Neural progenitor cell (in vitro differentiated cells): Measurements from ENCODE around the gene PRDM10. TPM values are rescaled to one million over a fixed set of nuclear protein-coding genes. Genes with fewer than 3 reads are reported as not detected.

Source experiments
- DNase-seq: peaks from one replicate; pipeline ENCODE4 v3.0.0-alpha.2; 2016; ENCODE audit warnings: low spot score
- H2AFZ ChIP-seq: fragments of 200-600 bp; sonication (generic); replicated peaks from 2 replicates; pipeline ENCODE4 v1.6.1; 2016; ENCODE audit warnings: antibody characterized with exemption
- H3F3A ChIP-seq: fragments of 200-600 bp; sonication (generic); 2 replicates; pipeline ENCODE4 v1.6.1; 2016; ENCODE audit warnings: antibody characterized with exemption, low read depth
- H3K27ac ChIP-seq: fragments of 200-600 bp; sonication (generic); 2 replicates; pipeline ENCODE4 v1.5.1; 2016; ENCODE audit warnings: mild to moderate bottlenecking
- H3K27me3 ChIP-seq: fragments of 200-600 bp; sonication (generic); 2 replicates; pipeline ENCODE4 v1.6.1; 2016; ENCODE audit warnings: mild to moderate bottlenecking, moderate library complexity
- H3K36me3 ChIP-seq: fragments of 200-600 bp; sonication (generic); 2 replicates; pipeline ENCODE4 v1.5.1; 2016
- H3K4me1 ChIP-seq: fragments of 200-600 bp; sonication (generic); 2 replicates; pipeline ENCODE4 v1.6.1; 2016; ENCODE audit warnings: mixed run types
- H3K4me2 ChIP-seq: fragments of 200-600 bp; sonication (generic); 2 replicates; pipeline ENCODE4 v1.6.1; 2016
- H3K4me3 ChIP-seq: fragments of 200-600 bp; sonication (generic); 2 replicates; pipeline ENCODE4 v1.5.1; 2016
- H3K79me2 ChIP-seq: fragments of 200-600 bp; sonication (generic); 2 replicates; pipeline ENCODE4 v1.6.1; 2016; ENCODE audit warnings: low read depth
- H3K9ac ChIP-seq: fragments of 200-600 bp; sonication (generic); 2 replicates; pipeline ENCODE4 v1.6.1; 2016
- H3K9me3 ChIP-seq: fragments of 200-600 bp; sonication (generic); 2 replicates; pipeline ENCODE4 v1.5.1; 2016; ENCODE audit warnings: low read depth
- H4K20me1 ChIP-seq: fragments of 200-600 bp; sonication (generic); 2 replicates; pipeline ENCODE4 v1.6.1; 2016; ENCODE audit warnings: low read depth
- H3K27ac Mint-ChIP-seq: 3 replicates; pipeline ENCODE4 v1.8.0; 2021; ENCODE audit warnings: mixed read lengths
- H3K27me3 Mint-ChIP-seq: 2 replicates; pipeline ENCODE4 v1.8.0; 2022; ENCODE audit warnings: low read depth, mild to moderate bottlenecking, inconsistent platforms, moderate library complexity, mixed read lengths; ENCODE audit not compliant: insufficient read depth
- H3K36me3 Mint-ChIP-seq: 3 replicates; pipeline ENCODE4 v1.8.0; 2021; ENCODE audit warnings: mixed read lengths
- H3K4me1 Mint-ChIP-seq: 3 replicates; pipeline ENCODE4 v1.8.0; 2021; ENCODE audit warnings: mixed read lengths
- H3K4me3 Mint-ChIP-seq: 3 replicates; pipeline ENCODE4 v1.8.0; 2021; ENCODE audit warnings: mild to moderate bottlenecking, moderate library complexity, mixed read lengths
- H3K9me3 Mint-ChIP-seq: 3 replicates; pipeline ENCODE4 v1.8.0; 2020; ENCODE audit warnings: mixed read lengths
- CTCF ChIP-seq: fragments of 200-600 bp; sonication (generic); IDR thresholded peaks from 2 replicates; pipeline ENCODE4 v1.5.1; 2017; ENCODE audit warnings: antibody characterized with exemption, mild to moderate bottlenecking
- EZH2 ChIP-seq: fragments of 200-600 bp; sonication (generic); IDR thresholded peaks from 2 replicates; pipeline ENCODE4 v1.6.1; 2017; ENCODE audit warnings: antibody characterized with exemption, mild to moderate bottlenecking, moderate library complexity
- EZH2phosphoT487 ChIP-seq: fragments of 200-600 bp; sonication (generic); IDR thresholded peaks from 2 replicates; pipeline ENCODE4 v1.6.1; 2017; ENCODE audit warnings: antibody characterized with exemption
- total RNA-seq: library from RNA; depleted of rRNA; stranded (reverse); fragments of >200 nt; gene quantifications from 2 replicates; pipeline ENCODE4 v1.2.3, GENCODE V29; 2015; ENCODE audit warnings: low replicate concordance

The PRDM10 gene
- total RNA-seq, 1 donor from 2014 or later = 16.3 TPM

- no peaks in the 10 kb centered on the region for H3K27me3 ChIP-seq
- no peaks in the 10 kb centered on the region for H4K20me1 ChIP-seq
- Mint-ChIP-seq H3K27ac (no peak overlapping the region), H3K9me3 (no peaks in the 10 kb centered on the region), H3K27me3 (no peaks in the 10 kb centered on the region), H3K4me3 (no peak overlapping the region), H3K36me3 (peaks cover 22% of the 10 kb centered on the region), H3K4me1 (peaks cover 16% of the 10 kb centered on the region)
- no peak overlapping the region for H3K9ac ChIP-seq
- H2AFZ ChIP-seq = no peak overlapping the region
- H3K4me2 ChIP-seq = no peak overlapping the region
- H3F3A ChIP-seq = no peaks in the 10 kb centered on the region
- DNase-seq = no peak
- H3K36me3 ChIP-seq = peaks cover under 1% of the 10 kb centered on the region
- H3K27ac ChIP-seq = no peak overlapping the region
- TF ChIP-seq CTCF (no peak), EZH2phosphoT487 (no peak), EZH2 (no peak)
- H3K79me2 ChIP-seq = no peaks in the 10 kb centered on the region
- H3K9me3 ChIP-seq = no peaks in the 10 kb centered on the region
- H3K4me3 ChIP-seq = no peak overlapping the region
- H3K4me1 ChIP-seq = peaks cover 4% of the 10 kb centered on the region
Observed at GRCh38 chr11:129935723-129936122, 66.9 kb downstream of the PRDM10 start.

- Mint-ChIP-seq H3K27me3 (no peaks in the 10 kb centered on the region), H3K4me3 (no peak overlapping the region), H3K4me1 (peaks cover 16% of the 10 kb centered on the region), H3K36me3 (peaks cover 22% of the 10 kb centered on the region), H3K9me3 (no peaks in the 10 kb centered on the region), H3K27ac (no peak overlapping the region)
- Histone ChIP-seq H3K4me1 (peaks cover 4% of the 10 kb centered on the region), H3K27me3 (no peaks in the 10 kb centered on the region), H3F3A (no peaks in the 10 kb centered on the region), H4K20me1 (no peaks in the 10 kb centered on the region), H2AFZ (no peak overlapping the region), H3K4me3 (no peak overlapping the region), H3K4me2 (no peak overlapping the region), H3K79me2 (no peaks in the 10 kb centered on the region), H3K27ac (no peak overlapping the region), H3K9ac (no peak overlapping the region), H3K36me3 (no peaks in the 10 kb centered on the region), H3K9me3 (no peaks in the 10 kb centered on the region)
- DNase-seq = no peak
- no peak for TF ChIP-seq EZH2phosphoT487
- no peak for TF ChIP-seq CTCF
- TF ChIP-seq EZH2 = no peak
Observed at GRCh38 chr11:129933891-129934290, 68.7 kb downstream of the PRDM10 start.

GRCh38 chr11:129933262-129933661, 69.4 kb downstream of the PRDM10 start:
- Histone ChIP-seq H3K79me2 (no peaks in the 10 kb centered on the region), H3F3A (no peaks in the 10 kb centered on the region), H4K20me1 (no peaks in the 10 kb centered on the region), H3K9ac (no peak overlapping the region), H3K27ac (no peak overlapping the region), H3K4me2 (no peak overlapping the region), H3K4me1 (peaks cover under 1% of the 10 kb centered on the region), H3K27me3 (no peaks in the 10 kb centered on the region), H3K9me3 (no peaks in the 10 kb centered on the region), H2AFZ (no peak overlapping the region), H3K4me3 (no peak overlapping the region), H3K36me3 (no peaks in the 10 kb centered on the region)
- Mint-ChIP-seq H3K4me3 (no peak overlapping the region), H3K9me3 (no peaks in the 10 kb centered on the region), H3K4me1 (peaks cover 13% of the 10 kb centered on the region), H3K27ac (no peak overlapping the region), H3K27me3 (no peaks in the 10 kb centered on the region), H3K36me3 (peaks cover 23% of the 10 kb centered on the region)
- DNase-seq = no peak
- no peak for TF ChIP-seq EZH2
- TF ChIP-seq CTCF = no peak
- no peak for TF ChIP-seq EZH2phosphoT487
